HG03064 (cell line): ENCODE data around the gene ARPC5L.

Experiments used
- ATAC-seq: cut with Tn5 transposase; IDR thresholded peaks from one replicate; pipeline ENCODE4 v1.9.1; 2021; ENCODE audit warnings: low read depth; ENCODE audit not compliant: unreplicated experiment

ARPC5L gene

GRCh38 chr9:124860582-124861341, 1.2 kb upstream of the ARPC5L start:
- no peak for ATAC-seq

- no peak for ATAC-seq
These were observed 1.5 kb downstream of the ARPC5L start for GRCh38 chr9:124863371-124863871.

DNA sequence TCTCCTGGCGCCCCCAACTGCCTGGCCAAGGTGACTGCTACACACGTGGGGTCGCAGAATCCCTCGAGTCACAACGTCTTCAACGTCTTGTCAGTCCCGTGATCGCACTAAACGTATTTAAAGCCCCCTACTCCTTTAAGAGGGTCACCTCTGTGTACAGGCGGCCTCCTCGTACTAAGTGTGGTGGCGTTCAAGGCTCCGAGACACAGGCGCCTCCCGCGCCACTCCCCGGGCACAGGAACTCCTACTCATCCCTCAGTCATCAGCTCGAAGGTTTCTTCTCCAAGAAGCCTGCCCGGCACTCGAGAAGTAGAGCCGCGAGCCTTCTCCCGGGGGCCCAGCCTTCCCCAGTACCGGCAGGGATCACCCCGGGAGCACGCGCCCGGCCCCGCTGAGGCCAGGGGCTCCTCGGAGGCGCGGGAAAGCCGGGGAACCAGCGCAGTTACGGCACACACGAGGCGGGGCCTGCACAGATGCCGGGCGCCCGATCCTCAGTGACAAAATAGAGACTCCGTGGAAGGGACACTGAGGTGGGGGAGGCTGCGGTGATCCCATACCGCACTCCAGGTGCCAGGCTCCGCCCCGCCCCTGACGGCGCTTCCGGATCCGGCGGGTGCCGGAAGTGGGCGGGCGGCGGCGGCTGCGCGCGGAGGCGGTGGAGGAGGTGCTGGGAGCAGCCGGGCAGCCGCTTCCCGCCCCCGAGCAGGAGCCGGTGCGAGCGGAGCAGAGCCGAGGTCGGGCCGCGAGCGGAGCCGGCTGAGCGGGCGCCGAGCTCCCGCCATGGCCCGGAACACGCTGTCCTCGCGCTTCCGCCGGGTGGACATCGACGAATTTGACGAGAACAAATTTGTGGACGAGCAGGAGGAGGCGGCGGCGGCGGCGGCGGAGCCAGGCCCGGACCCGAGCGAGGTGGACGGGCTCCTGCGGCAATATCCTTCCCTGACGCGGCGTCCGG, 6.9 kb downstream of the ARPC5L start:
- ATAC-seq: peak; percentile 48

GRCh38 chr9:124869466-124869985, 7.6 kb downstream of the ARPC5L start:
- peak; percentile 9 for ATAC-seq

GRCh38 chr9:124869986-124870560, 8.1 kb downstream of the ARPC5L start:
- ATAC-seq: peak; percentile 32

DNA sequence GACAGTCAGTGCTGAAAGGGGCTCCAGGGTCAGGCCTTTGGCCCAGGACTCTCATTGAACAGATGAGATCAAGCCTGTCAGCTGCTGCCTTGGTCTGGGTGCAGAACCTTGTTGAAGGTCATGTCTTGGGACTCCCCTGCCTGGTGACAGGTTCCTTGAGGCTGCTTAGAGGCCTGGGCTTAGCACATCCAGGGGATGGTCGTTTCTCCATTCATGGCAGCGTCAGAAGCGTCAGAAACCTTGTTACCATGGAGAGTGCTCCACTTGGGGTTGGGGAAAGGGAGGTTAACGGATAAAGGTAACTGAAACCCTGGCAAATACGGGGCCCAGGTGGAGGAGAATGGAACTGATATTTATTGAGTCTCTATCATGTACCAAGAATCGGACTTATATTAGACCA, 8.8 kb downstream of the ARPC5L start:
- ATAC-seq: no peak

GRCh38 chr9:124871156-124871561, 9.2 kb downstream of the ARPC5L start:
- no peak for ATAC-seq

DNA sequence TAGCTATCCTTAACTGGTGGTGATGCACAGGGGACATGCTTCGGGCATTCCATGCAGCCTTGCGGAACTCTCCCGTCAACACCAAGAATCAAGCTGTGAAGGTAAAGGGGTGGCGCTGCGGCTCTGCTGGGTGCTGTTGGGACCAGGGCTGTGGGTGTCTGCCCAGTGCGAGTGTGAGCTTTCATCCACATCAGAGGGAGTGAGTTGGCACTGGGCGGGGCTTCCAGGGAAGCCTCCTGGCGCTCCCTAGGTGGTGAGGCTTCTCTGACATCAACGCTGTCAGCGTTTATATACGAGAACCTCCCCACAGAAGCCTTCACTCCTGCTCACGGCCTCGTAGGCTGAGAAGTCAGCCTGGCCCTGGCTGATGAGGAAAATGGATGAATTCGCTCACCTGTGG, 11.7 kb downstream of the ARPC5L start:
- no peak for ATAC-seq

DNA sequence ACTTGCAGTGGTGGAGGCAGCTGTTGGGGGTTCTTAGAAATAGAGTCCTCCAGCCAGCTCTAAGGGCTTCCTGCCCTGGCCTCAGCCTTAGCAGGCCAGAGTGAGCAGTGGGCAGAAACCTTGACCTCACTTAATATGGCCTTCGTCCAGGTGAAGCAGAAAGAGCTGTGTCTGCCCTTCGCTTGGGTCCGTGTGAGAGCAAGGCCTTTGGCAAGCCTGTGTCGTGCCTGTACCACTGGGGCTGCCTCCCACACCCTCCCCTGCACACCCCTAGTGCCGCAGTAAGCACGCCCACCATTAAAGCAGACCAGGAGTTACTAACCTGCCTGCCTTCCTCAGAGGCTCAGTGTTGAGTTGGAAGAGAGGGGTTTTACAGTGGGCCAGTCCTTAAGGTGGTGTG, 13.6 kb downstream of the ARPC5L start:
- no peak for ATAC-seq

DNA sequence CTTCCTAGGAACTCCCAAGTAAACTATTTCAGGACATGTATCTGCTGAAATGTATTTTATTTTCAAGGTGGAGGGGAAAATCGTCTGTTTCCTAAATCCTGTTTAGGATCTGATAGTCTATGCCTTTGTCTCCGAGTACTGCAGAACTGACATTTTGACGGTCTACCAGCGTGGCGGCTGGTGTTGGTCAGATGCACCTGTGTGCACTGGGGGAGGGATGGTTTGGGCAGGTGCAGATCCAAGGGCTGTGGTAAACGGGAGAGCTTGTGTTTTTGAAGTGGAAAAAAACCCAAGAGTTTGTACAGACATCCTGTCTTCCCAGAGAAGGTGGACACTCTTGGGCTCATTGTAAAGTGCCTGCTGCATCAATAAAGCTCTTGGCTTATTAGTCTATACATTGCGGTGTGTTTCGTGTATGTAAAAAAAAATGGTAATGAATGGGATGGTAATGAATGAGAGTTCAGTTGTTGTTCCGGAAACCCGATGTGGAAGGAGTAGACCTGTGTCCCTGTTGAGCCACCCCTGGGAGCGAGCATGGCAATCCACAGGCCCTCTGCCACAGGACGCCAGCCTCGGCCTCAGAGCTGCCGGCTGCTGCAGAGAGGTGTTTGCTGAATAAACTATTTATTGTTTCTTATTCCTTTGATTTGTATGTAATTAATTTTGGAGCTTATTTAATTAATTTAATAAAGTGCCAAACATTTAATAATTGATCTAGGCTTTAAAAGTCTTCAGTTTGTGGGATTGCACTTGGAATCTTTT, 15.3 kb downstream of the ARPC5L start:
- ATAC-seq: no peak

- ATAC-seq: no peak
These were observed 16.1 kb downstream of the ARPC5L start for GRCh38 chr9:124878021-124878420.

DNA sequence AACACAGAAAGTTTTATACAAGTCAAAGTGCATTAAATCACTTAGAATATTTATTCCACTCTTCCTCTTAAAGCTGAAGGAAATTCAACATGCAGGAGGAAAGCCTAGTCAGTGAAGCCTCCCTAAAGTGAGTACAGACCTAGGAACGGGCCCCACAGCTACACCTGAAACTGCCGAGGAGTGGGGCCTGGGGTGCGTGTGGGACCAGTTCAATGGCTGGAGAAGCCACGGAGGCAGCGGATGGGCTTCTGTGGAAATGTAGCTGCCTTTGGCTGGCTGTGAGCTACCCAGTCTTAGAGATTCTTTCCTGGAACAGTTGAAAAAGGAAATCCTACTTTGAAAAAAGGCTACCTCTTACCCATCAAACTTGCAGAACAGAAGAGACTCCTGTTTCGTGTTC, 16.6 kb downstream of the ARPC5L start:
- no peak for ATAC-seq

DNA sequence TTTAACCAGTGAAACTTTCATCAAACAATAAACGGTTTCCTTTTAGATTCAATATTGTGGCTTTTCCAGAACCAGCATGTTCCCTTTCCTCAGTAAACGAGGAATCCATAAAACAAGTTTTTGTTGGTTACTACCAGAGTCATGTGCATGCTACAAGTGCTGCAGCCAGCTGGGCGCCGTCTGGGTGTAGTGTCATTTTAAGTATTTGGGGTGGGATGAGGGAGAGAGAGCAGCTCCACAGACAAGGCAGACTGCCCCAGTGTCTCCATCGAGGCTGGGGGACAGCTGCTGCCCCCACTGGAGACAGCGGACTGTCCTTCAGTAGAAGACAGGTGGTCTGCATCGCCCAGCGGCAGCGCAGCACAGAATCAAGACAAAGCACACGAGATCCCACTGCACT, 17.3 kb downstream of the ARPC5L start:
- no peak for ATAC-seq

DNA sequence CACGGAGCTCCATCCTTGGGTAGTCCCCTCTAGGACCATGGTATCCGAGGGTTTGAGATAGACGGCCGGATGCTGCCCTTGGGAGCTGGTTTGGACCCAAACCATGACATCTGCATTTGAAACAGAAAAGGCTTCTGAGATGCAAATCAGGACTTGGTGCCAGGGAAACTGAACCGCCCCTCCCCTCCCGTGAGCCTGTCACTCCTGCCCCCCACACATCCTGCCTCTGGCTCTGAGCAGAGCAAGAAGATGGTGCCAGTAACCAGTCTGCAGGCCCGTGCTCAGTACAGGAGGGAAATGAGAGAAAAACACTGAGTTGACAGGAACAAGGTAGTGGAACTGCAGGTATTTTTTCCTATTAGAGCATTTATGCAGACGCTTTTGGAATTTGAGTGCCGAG, 18.6 kb downstream of the ARPC5L start:
- ATAC-seq: no peak

GRCh38 chr9:124881138-124881743, 19.3 kb downstream of the ARPC5L start:
- no peak for ATAC-seq

DNA sequence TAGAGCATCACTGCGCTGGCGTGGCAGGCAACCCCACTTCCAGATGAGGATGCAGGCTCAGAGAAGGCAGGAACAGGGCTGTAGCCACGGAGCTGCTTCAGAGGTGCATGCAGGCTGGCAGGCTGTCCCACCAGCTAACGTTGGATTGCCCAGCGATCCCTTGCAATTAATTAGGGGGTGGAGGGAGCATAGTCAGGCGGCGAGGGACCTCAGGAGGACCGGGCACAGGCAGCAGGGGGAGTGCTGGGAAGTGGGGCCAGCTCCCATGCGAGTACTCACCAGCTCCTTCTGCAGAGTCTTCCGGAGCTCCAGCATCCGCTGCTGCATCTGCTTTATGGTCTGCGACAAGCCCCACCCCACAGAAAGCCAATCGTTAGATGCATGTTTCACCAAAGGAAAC, 20.3 kb downstream of the ARPC5L start:
- no peak for ATAC-seq

DNA sequence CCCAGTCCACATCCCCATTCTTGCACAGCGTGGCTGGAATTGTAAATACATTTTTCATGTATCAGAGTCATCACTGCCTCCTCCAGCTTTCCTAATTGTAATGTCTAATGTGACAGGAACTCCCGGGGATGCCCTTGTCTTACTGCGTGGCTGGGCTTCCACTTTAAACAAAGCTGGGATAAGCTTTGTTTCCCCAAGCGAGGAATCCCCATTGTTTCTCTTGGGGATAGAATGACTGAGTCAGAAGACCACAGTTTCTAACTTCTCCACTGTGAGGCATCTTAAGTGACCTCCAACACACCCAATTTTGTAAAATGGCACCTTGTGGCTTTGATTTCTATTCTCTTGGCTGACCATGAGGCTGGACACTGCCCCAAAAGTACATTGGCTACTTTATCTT, 22.4 kb downstream of the ARPC5L start:
- ATAC-seq: no peak

DNA sequence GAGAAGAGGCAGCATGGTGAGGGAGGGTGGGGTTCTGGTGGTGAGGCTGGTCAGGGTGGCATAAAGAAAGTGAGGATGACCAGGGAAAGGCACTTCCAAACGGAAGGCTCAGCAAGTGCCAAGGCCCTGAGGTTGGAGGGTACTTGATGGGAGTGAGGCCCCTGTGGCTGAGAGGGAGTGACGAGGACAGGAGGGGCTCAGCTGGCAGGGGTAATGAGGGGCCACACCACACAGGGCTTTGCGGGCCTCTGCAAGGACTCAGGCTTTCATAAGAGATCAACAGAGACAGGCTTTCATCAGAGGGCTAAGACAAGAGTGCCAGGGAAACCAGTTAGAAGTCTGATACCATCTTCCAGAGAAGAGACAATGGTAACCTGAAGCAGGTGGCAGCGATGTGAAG, 23.6 kb downstream of the ARPC5L start:
- no peak for ATAC-seq

- ATAC-seq: no peak
These were observed 24.5 kb downstream of the ARPC5L start for GRCh38 chr9:124886461-124886860.
